Bronchial epithelial cell (primary cell): ENCODE data around the gene PPARG. TPM values are rescaled to one million over a fixed set of nuclear protein-coding genes. Genes with fewer than 3 reads are reported as not detected.
"Not testable (repeated sequence)": the region's sequence is repeated elsewhere in the genome, so short reads cannot be mapped to it uniquely, and the experiment has no call there.

Experiments used
- DNase-seq: peaks from one replicate; pipeline ENCODE4 v3.0.0-alpha.2; 2010; ENCODE audit warnings: low read depth
- FAIRE-seq: peaks from 2 replicates; lab custom pipeline; 2011; peaks lifted over from hg19 to GRCh38; lab: Jason Lieb, UNC
- H3K27me3 ChIP-seq: 2 replicates; pipeline ENCODE4 v1.5.1; 2011; ENCODE audit warnings: low read length; ENCODE audit not compliant: control insufficient read depth, insufficient read depth
- H3K36me3 ChIP-seq: 2 replicates; pipeline ENCODE4 v1.5.1; 2011; ENCODE audit warnings: low read length; ENCODE audit not compliant: control insufficient read depth, insufficient read depth
- H3K4me3 ChIP-seq: 2 replicates; pipeline ENCODE4 v1.5.1; 2011; ENCODE audit warnings: mild to moderate bottlenecking, low read depth, low read length, control low read depth
- total RNA-seq: library from RNA; depleted of rRNA; stranded (reverse); fragments of >200 nt; gene quantifications from 2 replicates; pipeline ENCODE4 v1.2.1, GENCODE V29; 2014
- TF ChIP-seq, protein P1 (sequence below): IDR thresholded peaks from 2 replicates; pipeline ENCODE4 v1.5.1; 2011; ENCODE audit warnings: mild to moderate bottlenecking, moderate library complexity, low read length, control low read depth, inconsistent platforms; ENCODE audit not compliant: insufficient read depth, severe bottlenecking

The PPARG gene
- total RNA-seq, 1 donor from 2014 or later, result 14.5 TPM

DNA sequence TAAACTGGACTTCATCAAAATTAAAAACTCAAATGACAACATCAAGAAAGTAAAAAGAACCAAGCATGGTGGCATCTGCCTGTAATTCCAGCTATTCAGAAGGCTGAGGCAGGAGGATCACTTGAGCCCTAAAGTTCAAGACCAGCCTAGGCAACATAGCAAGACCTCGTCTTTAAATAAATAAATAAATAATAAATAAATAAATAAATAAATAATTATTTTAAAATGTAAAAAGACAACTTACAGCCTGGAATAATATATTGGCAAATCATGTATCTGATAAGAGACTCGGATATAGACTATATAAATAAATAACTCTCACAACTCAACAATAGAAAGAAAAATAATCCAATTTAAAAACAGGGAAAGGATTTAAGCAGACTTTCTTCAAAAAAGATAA, 4.3 kb upstream of the PPARG start:
- Histone ChIP-seq H3K36me3 (no peaks in the 10 kb centered on the region), H3K27me3 (no peaks in the 10 kb centered on the region), H3K4me3 (no peak overlapping the region)
- FAIRE-seq (no peak), DNase-seq (no peak)
- TF ChIP-seq, protein P1, sequence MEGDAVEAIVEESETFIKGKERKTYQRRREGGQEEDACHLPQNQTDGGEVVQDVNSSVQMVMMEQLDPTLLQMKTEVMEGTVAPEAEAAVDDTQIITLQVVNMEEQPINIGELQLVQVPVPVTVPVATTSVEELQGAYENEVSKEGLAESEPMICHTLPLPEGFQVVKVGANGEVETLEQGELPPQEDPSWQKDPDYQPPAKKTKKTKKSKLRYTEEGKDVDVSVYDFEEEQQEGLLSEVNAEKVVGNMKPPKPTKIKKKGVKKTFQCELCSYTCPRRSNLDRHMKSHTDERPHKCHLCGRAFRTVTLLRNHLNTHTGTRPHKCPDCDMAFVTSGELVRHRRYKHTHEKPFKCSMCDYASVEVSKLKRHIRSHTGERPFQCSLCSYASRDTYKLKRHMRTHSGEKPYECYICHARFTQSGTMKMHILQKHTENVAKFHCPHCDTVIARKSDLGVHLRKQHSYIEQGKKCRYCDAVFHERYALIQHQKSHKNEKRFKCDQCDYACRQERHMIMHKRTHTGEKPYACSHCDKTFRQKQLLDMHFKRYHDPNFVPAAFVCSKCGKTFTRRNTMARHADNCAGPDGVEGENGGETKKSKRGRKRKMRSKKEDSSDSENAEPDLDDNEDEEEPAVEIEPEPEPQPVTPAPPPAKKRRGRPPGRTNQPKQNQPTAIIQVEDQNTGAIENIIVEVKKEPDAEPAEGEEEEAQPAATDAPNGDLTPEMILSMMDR, result no peak

DNA sequence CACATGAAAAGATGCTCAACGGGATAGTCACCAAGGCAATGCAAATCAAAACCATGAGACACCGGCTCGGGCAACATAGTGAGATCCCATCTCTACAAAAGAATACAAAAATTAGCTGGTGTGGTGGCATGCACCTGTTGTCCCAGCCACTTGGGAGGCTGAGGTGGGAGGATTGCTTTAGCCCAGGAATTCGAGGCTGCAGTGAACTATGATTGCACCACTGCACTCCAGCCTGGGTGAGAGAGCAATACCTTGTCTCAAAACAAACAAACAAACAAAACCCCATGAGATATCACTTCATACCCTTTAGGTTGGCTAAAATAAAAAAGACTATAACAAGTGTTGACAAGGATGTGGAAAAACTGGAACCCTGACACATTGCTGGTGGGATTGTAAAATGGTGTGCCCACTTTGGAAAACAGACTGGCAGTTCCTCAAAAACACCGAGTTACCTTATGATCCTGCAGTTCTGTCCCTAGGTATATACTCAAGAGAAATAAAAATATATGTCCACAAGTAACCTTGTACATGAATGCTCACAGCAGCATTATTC, 3.8 kb upstream of the PPARG start:
- no peak overlapping the region for H3K4me3 ChIP-seq
- FAIRE-seq, result no peak
- no peak for DNase-seq
- no peaks in the 10 kb centered on the region for H3K27me3 ChIP-seq
- no peaks in the 10 kb centered on the region for H3K36me3 ChIP-seq
- TF ChIP-seq, protein P1, result no peak

DNA sequence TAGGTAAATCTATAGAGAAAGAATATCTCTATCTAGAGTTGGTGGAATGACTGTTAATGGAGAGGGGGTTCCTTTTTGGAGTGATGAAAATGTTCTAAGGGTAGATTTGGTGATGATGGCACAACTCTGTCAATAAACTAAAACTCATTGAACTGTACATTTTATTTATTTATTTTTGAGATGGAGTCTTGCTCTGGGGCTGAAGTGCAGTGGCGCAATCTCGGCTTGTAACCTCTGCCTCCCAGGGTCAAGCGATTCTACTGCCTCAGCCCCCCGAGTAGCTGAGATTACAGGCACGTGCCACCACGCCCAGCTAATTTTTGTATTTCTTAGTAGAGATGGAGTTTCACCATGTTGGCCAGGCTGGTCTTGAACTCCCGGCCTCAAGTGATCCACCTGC, 3.1 kb upstream of the PPARG start:
- not testable (repeated sequence) for H3K36me3 ChIP-seq, H3K4me3 ChIP-seq, DNase-seq, FAIRE-seq, H3K27me3 ChIP-seq

DNA sequence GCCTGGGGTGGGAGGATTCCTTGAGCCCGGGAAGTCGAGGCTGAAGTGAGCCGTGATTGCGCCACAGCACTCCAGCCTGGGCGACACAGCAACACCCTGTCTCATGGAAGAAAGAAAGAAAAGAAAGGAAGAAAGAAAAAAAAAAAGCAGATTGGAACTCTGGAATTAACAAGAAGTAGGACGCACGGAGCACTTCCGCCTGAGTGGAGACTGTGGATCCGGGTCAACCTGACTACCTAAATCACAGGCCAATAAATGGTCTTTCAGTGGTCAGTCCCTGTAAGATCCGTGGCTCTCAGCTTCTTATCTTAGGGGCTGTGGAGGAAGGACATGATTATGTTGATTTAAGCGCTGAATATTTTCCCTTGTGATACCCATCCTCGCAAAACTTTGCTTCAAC, 2.4 kb upstream of the PPARG start:
- Histone ChIP-seq H3K36me3 (no peaks in the 10 kb centered on the region), H3K4me3 (no peak overlapping the region), H3K27me3 (no peaks in the 10 kb centered on the region)
- TF ChIP-seq, protein P1, result no peak
- FAIRE-seq (no peak), DNase-seq (no peak)

DNA sequence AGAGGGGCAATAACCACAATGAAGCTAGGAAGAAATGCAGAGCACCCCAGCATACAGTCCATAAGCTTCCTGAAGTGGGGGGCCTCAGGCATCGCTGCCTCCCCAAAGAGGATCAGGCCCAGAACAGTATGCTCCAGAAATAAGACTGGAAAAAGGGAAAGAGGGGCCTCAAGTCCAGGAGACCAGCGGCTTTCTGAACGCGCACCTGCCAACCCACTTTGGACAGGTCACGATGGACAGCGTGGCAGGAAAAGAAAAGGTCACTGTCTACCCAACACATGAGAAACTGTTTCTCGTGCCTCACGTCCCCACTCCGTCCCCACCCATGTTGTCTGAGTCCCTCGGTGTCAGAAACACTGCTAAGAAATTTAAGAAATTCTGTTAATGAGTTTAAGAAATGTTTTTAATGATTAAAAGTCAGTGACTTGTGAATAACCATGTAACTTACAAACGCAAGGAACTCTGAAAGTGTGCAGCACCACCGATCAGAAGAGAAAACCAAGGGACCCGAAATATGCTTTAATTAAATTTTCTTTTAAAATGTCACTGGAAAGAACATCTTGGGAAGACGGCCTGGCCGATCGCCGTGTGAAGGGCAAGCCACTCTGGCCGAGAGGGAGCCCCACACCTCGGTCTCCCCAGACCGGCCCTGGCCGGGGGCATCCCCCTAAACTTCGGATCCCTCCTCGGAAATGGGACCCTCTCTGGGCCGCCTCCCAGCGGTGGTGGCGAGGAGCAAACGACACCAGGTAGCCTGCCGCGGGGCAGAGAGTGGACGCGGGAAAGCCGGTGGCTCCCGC, 1.7 kb upstream of the PPARG start:
- peak overlapping the region; percentile 42 for H3K4me3 ChIP-seq
- TF ChIP-seq, protein P1, result peak; percentile 24
- DNase-seq, result no peak

DNA sequence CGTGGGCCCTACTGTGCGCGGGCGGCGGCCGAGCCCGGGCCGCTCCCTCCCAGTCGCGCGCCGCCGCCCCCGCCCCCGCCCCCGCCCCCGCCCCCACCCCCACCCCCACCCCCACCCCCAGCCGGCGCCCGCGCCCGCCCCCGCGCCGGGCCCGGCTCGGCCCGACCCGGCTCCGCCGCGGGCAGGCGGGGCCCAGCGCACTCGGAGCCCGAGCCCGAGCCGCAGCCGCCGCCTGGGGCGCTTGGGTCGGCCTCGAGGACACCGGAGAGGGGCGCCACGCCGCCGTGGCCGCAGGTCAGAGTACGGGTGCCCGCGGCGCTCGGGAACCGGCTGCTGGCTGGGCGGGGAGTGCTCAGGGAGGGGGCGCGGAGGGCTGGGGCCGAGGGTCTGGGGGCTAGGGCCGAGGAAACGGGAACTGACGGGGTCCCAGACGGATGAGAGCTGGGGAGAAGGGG, 1.1 kb upstream of the PPARG start:
- Histone ChIP-seq H3K36me3 (no peaks in the 10 kb centered on the region), H3K27me3 (no peaks in the 10 kb centered on the region), H3K4me3 (peak overlapping the region; percentile 77)
- TF ChIP-seq, protein P1, result no peak
- DNase-seq (no peak), FAIRE-seq (no peak)

More for the DNA sequence above, 1.7 kb upstream of the PPARG start:
- H3K36me3 ChIP-seq, result no peaks in the 10 kb centered on the region
- no peak for FAIRE-seq
- no peaks in the 10 kb centered on the region for H3K27me3 ChIP-seq
